GM21447 (cell line): Measurements from ENCODE around the gene CTSZ.
"Not testable (repeated sequence)": the region's sequence is repeated elsewhere in the genome, so short reads cannot be mapped to it uniquely, and the experiment has no call there.

Source experiments
- ATAC-seq: cut with Tn5 transposase; IDR thresholded peaks from one replicate; pipeline ENCODE4 v1.9.1; 2021; ENCODE audit not compliant: unreplicated experiment

CTSZ gene

GRCh38 chr20:59001068-59001448 is 6.0 kb downstream of the CTSZ start:
- no peak for ATAC-seq

- no peak for ATAC-seq
Observed at GRCh38 chr20:59000326-59000725, 6.7 kb downstream of the CTSZ start.

GRCh38 chr20:58998656-58999055 is 8.4 kb downstream of the CTSZ start:
- no peak for ATAC-seq

- ATAC-seq, result no peak
Observed at GRCh38 chr20:58997141-58997770, 9.8 kb downstream of the CTSZ start.

- ATAC-seq, result no peak
Observed at GRCh38 chr20:58996226-58996611, 10.8 kb downstream of the CTSZ start.

GRCh38 chr20:58995461-58996225 is 11.4 kb downstream of the CTSZ start:
- ATAC-seq, result no peak

GRCh38 chr20:58994390-58995159 is 12.5 kb downstream of the CTSZ start:
- no peak for ATAC-seq

GRCh38 chr20:58993332-58994248 is 13.5 kb downstream of the CTSZ start:
- ATAC-seq, result no peak

- no peak for ATAC-seq
Observed at GRCh38 chr20:58992911-58993310, 14.1 kb downstream of the CTSZ start.

- no peak for ATAC-seq
Observed at GRCh38 chr20:58991715-58992114, 15.3 kb downstream of the CTSZ start.

- ATAC-seq, result no peak
Observed at GRCh38 chr20:58990651-58991445, 16.2 kb downstream of the CTSZ start.

GRCh38 chr20:58989196-58989595 is 17.9 kb downstream of the CTSZ start:
- ATAC-seq, result no peak

GRCh38 chr20:58988565-58988882 is 18.5 kb downstream of the CTSZ start:
- ATAC-seq, result no peak

- no peak for ATAC-seq
Observed at GRCh38 chr20:58987790-58988564, 19.1 kb downstream of the CTSZ start.

GRCh38 chr20:58986968-58987517 is 20.0 kb downstream of the CTSZ start:
- no peak for ATAC-seq

GRCh38 chr20:58986286-58986967 is 20.6 kb downstream of the CTSZ start:
- no peak for ATAC-seq

- ATAC-seq, result no peak
Observed at GRCh38 chr20:58985656-58986055, 21.4 kb downstream of the CTSZ start.

GRCh38 chr20:58984691-58985090 is 22.4 kb downstream of the CTSZ start:
- no peak for ATAC-seq

- ATAC-seq, result not testable (repeated sequence)
Observed at GRCh38 chr20:58983115-58983468, 24.0 kb downstream of the CTSZ start.
